HG03280 (cell line): ENCODE data around the gene C2CD2.

Experiments
- ATAC-seq: cut with Tn5 transposase; IDR thresholded peaks from one replicate; pipeline ENCODE4 v1.9.1; 2021; ENCODE audit warnings: mild to moderate bottlenecking, moderate library complexity; ENCODE audit not compliant: unreplicated experiment

C2CD2 gene

GRCh38 chr21:41916888-41917433 lies 36.9 kb downstream of the C2CD2 start:
- no peak for ATAC-seq

GRCh38 chr21:41914965-41915364 lies 38.9 kb downstream of the C2CD2 start:
- ATAC-seq: no peak

- ATAC-seq: no peak
Observed at GRCh38 chr21:41914358-41914757, 39.5 kb downstream of the C2CD2 start.

DNA sequence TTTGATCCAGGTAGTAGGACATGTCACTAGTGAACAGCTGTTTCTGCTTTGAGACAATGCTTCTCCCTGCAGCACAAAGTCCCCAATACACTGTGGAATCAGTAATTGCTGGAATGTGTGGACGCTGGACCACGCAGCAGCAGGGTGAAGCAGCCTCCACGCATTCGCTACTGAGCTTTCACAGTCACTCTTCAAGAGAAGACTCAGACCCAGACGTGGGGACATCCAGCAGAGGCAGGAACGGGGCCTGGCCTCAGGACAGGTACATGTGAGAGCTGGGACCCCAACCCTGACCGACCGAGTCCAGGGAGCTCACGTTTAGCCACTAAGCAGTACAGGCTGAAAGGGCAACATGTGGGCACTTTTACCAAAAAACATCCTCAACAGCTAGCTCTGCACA lies 40.6 kb downstream of the C2CD2 start:
- ATAC-seq: no peak

GRCh38 chr21:41908829-41909228 lies 45.0 kb downstream of the C2CD2 start:
- no peak for ATAC-seq

- ATAC-seq: no peak
Observed at GRCh38 chr21:41907496-41908258, 46.1 kb downstream of the C2CD2 start.

GRCh38 chr21:41906770-41907169 lies 47.0 kb downstream of the C2CD2 start:
- ATAC-seq: no peak

GRCh38 chr21:41903559-41904351 lies 50.1 kb downstream of the C2CD2 start:
- no peak for ATAC-seq

- no peak for ATAC-seq
Observed at GRCh38 chr21:41902946-41903345, 50.9 kb downstream of the C2CD2 start.

GRCh38 chr21:41901782-41902181 lies 52.0 kb downstream of the C2CD2 start:
- no peak for ATAC-seq

DNA sequence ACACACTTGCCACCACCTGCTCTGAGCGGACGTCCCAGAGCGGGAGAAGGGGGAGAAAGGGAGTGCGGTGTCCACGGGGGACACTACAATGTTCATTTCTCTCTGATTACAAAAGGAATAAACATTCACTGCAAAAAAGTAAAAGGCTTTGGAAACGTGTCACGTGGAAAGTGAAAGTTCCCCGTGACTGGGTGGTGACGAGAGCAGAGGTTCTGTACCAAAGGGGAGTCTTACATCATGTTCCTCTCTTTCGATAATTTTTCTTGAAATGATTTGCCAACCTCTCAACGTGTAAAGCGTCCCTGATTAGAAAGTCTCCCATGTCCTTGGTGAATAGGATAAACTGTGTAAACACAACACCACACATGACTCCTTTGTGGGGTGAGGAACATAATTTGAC lies 52.7 kb downstream of the C2CD2 start:
- ATAC-seq: no peak

- ATAC-seq: no peak
Observed at GRCh38 chr21:41900401-41900800, 53.4 kb downstream of the C2CD2 start.

GRCh38 chr21:41899426-41900202 lies 54.2 kb downstream of the C2CD2 start:
- no peak for ATAC-seq

DNA sequence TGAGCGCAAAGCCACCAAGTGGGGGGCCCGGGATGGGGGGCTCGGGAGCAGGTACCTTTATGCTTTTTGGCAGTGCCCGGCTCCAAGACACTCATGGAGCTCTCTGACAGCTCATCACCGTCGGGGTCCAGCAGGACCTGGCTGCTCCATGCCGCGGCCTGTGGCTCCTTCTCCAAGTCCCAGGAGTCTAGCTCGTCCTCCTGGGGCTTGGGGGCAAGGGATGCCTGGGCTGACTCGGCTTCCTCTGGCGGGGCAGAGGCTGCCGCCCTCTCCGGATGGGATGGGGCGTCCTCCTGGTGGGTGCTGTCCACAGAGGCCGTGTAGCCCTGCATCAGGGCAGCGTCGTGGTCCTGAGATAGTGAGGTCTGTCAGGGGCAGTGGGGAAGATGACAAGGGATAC lies 54.8 kb downstream of the C2CD2 start:
- no peak for ATAC-seq

DNA sequence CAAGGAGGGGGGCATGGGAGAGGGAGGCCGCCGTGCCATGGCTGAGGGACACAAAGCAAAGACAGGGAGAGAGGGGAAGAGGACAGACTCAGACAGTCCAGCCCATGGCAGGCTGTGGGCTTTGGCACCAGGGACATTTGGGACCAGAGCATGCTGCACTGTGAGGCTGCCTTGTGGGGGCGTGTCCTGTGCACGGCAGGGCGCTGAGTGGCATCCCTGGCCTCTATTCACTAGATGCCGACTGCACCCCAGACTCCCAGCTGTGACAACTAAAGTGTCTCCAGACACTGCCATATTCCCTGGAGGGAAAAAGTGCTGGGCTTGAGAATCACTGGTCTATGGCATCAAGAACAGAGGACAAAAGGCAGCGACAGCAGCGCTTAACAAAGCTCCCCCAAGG lies 56.1 kb downstream of the C2CD2 start:
- ATAC-seq: no peak

- no peak for ATAC-seq
Observed at GRCh38 chr21:41897047-41897669, 56.7 kb downstream of the C2CD2 start.

DNA sequence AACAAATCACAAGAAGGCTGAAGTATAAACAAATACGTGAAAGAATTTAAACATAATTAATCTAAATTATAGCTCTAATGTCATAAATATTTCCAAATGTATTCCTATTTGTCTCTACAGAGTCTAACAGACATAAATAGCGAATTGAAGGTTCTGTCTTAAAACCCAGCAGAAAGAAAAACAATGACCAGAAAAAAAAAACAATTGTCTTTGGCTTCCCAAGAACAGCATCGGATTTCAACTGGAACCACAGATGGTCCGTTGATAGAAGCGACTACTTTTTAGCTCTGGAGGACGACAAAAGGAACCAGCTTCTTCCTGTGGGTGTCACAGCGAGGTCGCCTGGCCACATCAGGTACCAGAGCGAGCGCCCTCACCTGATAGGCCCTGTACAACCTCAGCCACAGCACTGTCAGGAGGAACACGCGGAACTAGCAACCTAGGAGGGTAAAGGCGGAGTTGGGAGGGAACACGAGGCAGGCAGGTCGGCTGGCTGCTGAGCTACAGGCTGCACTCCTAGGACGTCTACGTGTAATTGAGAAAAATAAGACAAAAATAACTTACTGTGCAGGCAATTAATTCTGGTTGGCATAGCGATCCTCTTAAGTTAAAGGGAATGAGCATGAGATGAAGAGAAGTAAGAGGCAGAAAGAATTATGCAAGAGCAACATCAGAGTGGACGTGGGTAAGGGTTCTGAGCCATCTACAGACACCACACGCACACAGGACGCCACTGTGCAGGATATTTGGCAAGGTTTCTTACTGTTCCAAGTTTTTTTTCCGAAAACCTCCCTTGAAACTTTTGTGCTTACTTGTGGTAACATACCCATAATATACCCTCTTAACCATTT lies 58.0 kb downstream of the C2CD2 start:
- no peak for ATAC-seq

GRCh38 chr21:41894922-41895557 lies 58.8 kb downstream of the C2CD2 start:
- ATAC-seq: no peak

DNA sequence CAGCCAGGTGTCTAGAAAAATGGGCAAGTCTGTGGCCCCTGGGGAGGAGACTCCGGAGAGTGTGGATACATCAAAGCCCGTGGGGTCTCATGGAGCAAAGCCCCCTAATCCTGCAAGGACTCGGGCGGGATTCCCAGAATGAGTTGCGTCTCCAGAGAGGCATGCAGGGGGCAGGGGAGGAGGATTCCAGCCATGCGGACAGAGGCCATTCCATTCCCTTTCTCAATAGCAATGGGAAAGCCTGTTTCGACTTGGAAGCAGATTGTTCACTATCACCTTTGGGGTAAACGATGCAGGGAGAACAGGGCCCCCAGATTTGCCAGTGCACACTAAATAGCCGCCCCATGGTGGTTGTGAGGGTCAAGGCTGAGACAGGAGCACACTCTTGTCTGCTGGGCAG lies 59.3 kb downstream of the C2CD2 start:
- ATAC-seq: no peak
